MM.1S (cell line): ENCODE results near the gene CD47.

Experiments
- DNase-seq: peaks from one replicate; pipeline ENCODE4 v3.0.0-alpha.2; 2015
- H2AFZ ChIP-seq: fragments of 300-600 bp; sonication (generic); 2 replicates; pipeline ENCODE4 v1.6.0; 2016; ENCODE audit warnings: antibody characterized with exemption, low read length
- H3F3A ChIP-seq: fragments of 300-600 bp; sonication (generic); 2 replicates; pipeline ENCODE4 v1.6.1; 2016; ENCODE audit warnings: mild to moderate bottlenecking, antibody characterized with exemption, low read length, moderate library complexity, mixed read lengths; ENCODE audit not compliant: insufficient read depth
- H3K27ac ChIP-seq: fragments of 300-600 bp; sonication (generic); 2 replicates; pipeline ENCODE4 v1.5.1; 2016; ENCODE audit warnings: mild to moderate bottlenecking, low read length
- H3K27me3 ChIP-seq: fragments of 300-600 bp; sonication (generic); replicated peaks from 2 replicates; pipeline ENCODE4 v1.6.0; 2016; ENCODE audit warnings: low read length; ENCODE audit not compliant: insufficient read depth
- H3K36me3 ChIP-seq: fragments of 300-600 bp; sonication (generic); replicated peaks from 2 replicates; pipeline ENCODE4 v1.6.1; 2016; ENCODE audit warnings: mild to moderate bottlenecking, low read length, mixed read lengths; ENCODE audit not compliant: insufficient read depth
- H3K4me1 ChIP-seq: fragments of 300-600 bp; sonication (generic); 2 replicates; pipeline ENCODE4 v1.6.1; 2016; ENCODE audit warnings: low read length, mixed read lengths
- H3K4me2 ChIP-seq: fragments of 300-600 bp; sonication (generic); 2 replicates; pipeline ENCODE4 v1.6.0; 2016; ENCODE audit warnings: low read depth, low read length
- H3K4me3 ChIP-seq: fragments of 300-600 bp; sonication (generic); 2 replicates; pipeline ENCODE4 v1.5.1; 2016; ENCODE audit warnings: low read length, mixed read lengths
- H3K79me2 ChIP-seq: fragments of 300-600 bp; sonication (generic); 2 replicates; pipeline ENCODE4 v1.6.1; 2016; ENCODE audit warnings: mixed run types, low read length, mixed read lengths
- H3K9ac ChIP-seq: fragments of 300-600 bp; sonication (generic); 2 replicates; pipeline ENCODE4 v1.6.1; 2016; ENCODE audit warnings: low read length, mixed read lengths
- H3K9me2 ChIP-seq: fragments of 300-600 bp; sonication (generic); replicated peaks from 2 replicates; pipeline ENCODE4 v1.6.1; 2016; ENCODE audit warnings: mild to moderate bottlenecking, low read length, mixed read lengths; ENCODE audit not compliant: insufficient read depth
- H3K9me3 ChIP-seq: fragments of 300-600 bp; sonication (generic); replicated peaks from 2 replicates; pipeline ENCODE4 v1.6.1; 2016; ENCODE audit warnings: mild to moderate bottlenecking, low read length, mixed read lengths; ENCODE audit not compliant: insufficient read depth
- H4K20me1 ChIP-seq: fragments of 300-600 bp; sonication (generic); 2 replicates; pipeline ENCODE4 v1.6.1; 2016; ENCODE audit warnings: mild to moderate bottlenecking, low read length, moderate library complexity, mixed read lengths; ENCODE audit not compliant: insufficient read depth
- CTCF ChIP-seq: fragments of 300-600 bp; sonication (generic); IDR thresholded peaks from 2 replicates; pipeline ENCODE4 v1.5.1; 2016; ENCODE audit warnings: antibody characterized with exemption, low read length, mixed read lengths
- EZH2 ChIP-seq: fragments of 300-600 bp; sonication (generic); optimal IDR thresholded peaks from 2 replicates; pipeline ENCODE3; 2017; ENCODE audit warnings: low read depth, mild to moderate bottlenecking, antibody characterized with exemption, low read length, mixed read lengths
- EZH2phosphoT487 ChIP-seq: fragments of 300-600 bp; sonication (generic); IDR thresholded peaks from 2 replicates; pipeline ENCODE4 v1.6.1; 2018; ENCODE audit warnings: antibody characterized with exemption, low read length

Gene CD47

GRCh38 chr3:108100906-108101660 is 10.3 kb upstream of the CD47 start:
- H3K27me3 ChIP-seq: no peaks in the 10 kb centered on the region
- no peaks in the 10 kb centered on the region for H3K9me3 ChIP-seq
- peak overlapping the region; percentile 54 for H3K4me2 ChIP-seq
- H3K9ac ChIP-seq: peak overlapping the region; percentile 17; the same call in 1 of the 2 replicates
- H3K27ac ChIP-seq: peak overlapping the region; percentile 69
- peak; percentile 83 for DNase-seq
- H3K9me2 ChIP-seq: no peaks in the 10 kb centered on the region
- H4K20me1 ChIP-seq: no peaks in the 10 kb centered on the region
- H3K79me2 ChIP-seq: no peaks in the 10 kb centered on the region
- H3F3A ChIP-seq: peaks cover 22% of the 10 kb centered on the region
- H3K36me3 ChIP-seq: no peaks in the 10 kb centered on the region
- no peak for TF ChIP-seq EZH2phosphoT487
- H3K4me1 ChIP-seq: peaks cover 36% of the 10 kb centered on the region
- peak overlapping the region; percentile 2; the same call in 1 of the 2 replicates for H2AFZ ChIP-seq
- H3K4me3 ChIP-seq: 0 out of 2 replicates have a peak overlapping the region, but pooled peaks have one; percentile 5

- DNase-seq: no peak
These were observed 9.0 kb upstream of the CD47 start for GRCh38 chr3:108099679-108100428.

GRCh38 chr3:108099244-108099643 is 8.4 kb upstream of the CD47 start:
- Histone ChIP-seq H3K4me3 (no peak overlapping the region), H3K27me3 (no peaks in the 10 kb centered on the region), H3K9me2 (no peaks in the 10 kb centered on the region), H4K20me1 (no peaks in the 10 kb centered on the region), H3K4me2 (no peak overlapping the region), H3K27ac (no peak overlapping the region), H3K36me3 (no peaks in the 10 kb centered on the region), H3K79me2 (no peaks in the 10 kb centered on the region), H2AFZ (no peak overlapping the region), H3K9me3 (no peaks in the 10 kb centered on the region), H3K4me1 (peaks cover 36% of the 10 kb centered on the region), H3F3A (peaks cover 22% of the 10 kb centered on the region), H3K9ac (no peak overlapping the region)
- DNase-seq: no peak
- TF ChIP-seq EZH2 (no peak), CTCF (no peak), EZH2phosphoT487 (no peak)

More at GRCh38 chr3:108099679-108100428, 9.0 kb upstream of the CD47 start:
- no peaks in the 10 kb centered on the region for H3K27me3 ChIP-seq
- TF ChIP-seq EZH2: no peak
- no peak for TF ChIP-seq EZH2phosphoT487
- no peak for TF ChIP-seq CTCF
- no peaks in the 10 kb centered on the region for H3K9me3 ChIP-seq
- peak overlapping the region; percentile 69; the same call in 1 of the 2 replicates for H3K27ac ChIP-seq
- no peaks in the 10 kb centered on the region for H4K20me1 ChIP-seq
- H3K9ac ChIP-seq: peak overlapping the region; percentile 17
- peaks cover 36% of the 10 kb centered on the region for H3K4me1 ChIP-seq
- H3F3A ChIP-seq: peaks cover 22% of the 10 kb centered on the region
- H2AFZ ChIP-seq: peak overlapping the region; percentile 2
- peak overlapping the region; percentile 54; the same call in 1 of the 2 replicates for H3K4me2 ChIP-seq
- H3K4me3 ChIP-seq: no peak overlapping the region
- no peaks in the 10 kb centered on the region for H3K9me2 ChIP-seq
- no peaks in the 10 kb centered on the region for H3K79me2 ChIP-seq
- no peaks in the 10 kb centered on the region for H3K36me3 ChIP-seq

GRCh38 chr3:108098003-108098370 is 7.2 kb upstream of the CD47 start:
- no peak overlapping the region for H3K27ac ChIP-seq
- no peaks in the 10 kb centered on the region for H4K20me1 ChIP-seq
- H3K79me2 ChIP-seq: no peaks in the 10 kb centered on the region
- no peaks in the 10 kb centered on the region for H3K27me3 ChIP-seq
- TF ChIP-seq EZH2: no peak
- TF ChIP-seq CTCF: no peak
- TF ChIP-seq EZH2phosphoT487: no peak
- no peak overlapping the region for H3K4me3 ChIP-seq
- H3K36me3 ChIP-seq: no peaks in the 10 kb centered on the region
- no peaks in the 10 kb centered on the region for H3K9me3 ChIP-seq
- DNase-seq: no peak
- no peaks in the 10 kb centered on the region for H3K9me2 ChIP-seq
- no peak overlapping the region for H3K9ac ChIP-seq
- H3K4me2 ChIP-seq: no peak overlapping the region
- no peak overlapping the region for H2AFZ ChIP-seq
- H3K4me1 ChIP-seq: peaks cover 36% of the 10 kb centered on the region
- peaks cover 22% of the 10 kb centered on the region for H3F3A ChIP-seq
